K562 (cell line): ENCODE results near the gene ZNF428. TPM values are rescaled to one million over a fixed set of nuclear protein-coding genes. Genes with fewer than 3 reads are reported as not detected.

Experiments used
- ATAC-seq: fragments of 200-7000 bp; cut with Tn5 transposase; 3 replicates; pipeline ENCODE4 v1.9.1; 2020; ENCODE audit warnings: moderate library complexity
- Bru-seq: library from RNA; stranded (reverse); fragments of 400-500 nt; gene quantifications from one replicate; lab custom pipeline; 2021; lab: Mats Ljungman, UMichigan
- BruChase-seq, 2 experiments: library from RNA; stranded (reverse); fragments of 400-500 nt; gene quantifications; one replicate each; lab custom pipeline; 2021; lab: Mats Ljungman, UMichigan
- BruUV-seq: library from RNA; stranded (reverse); fragments of 400-500 nt; replicated peaks from 2 replicates; lab custom pipeline; 2021; lab: Mats Ljungman, UMichigan
- CTCF ChIA-PET: fragments of 300-600 bp; formaldehyde crosslinking; extraction: SDS; loops from one replicate; lab custom pipeline; 2021; ENCODE audit warnings: low intra/inter-chr PET ratio; lab: Yijun Ruan, JAX
- POLR2A ChIA-PET: fragments of 300-600, 350-650 bp; sonication (Branson Sonifier 250); formaldehyde crosslinking; extraction: SDS; loops from one replicate; lab custom pipeline; 2021; ENCODE audit warnings: antibody characterized with exemption, inconsistent platforms; lab: Yijun Ruan, JAX
- DNase-seq, 4 experiments: peaks; one replicate each; pipeline versions ENCODE4 v3.0.0 to v3.0.0-alpha.2; 2011 to 2018; ENCODE audit warnings: low spot score in 3 of 4, mixed read lengths in 3 of 4; ENCODE audit errors: extremely low read depth in 1 of 4
- FAIRE-seq: peaks from 2 replicates; lab custom pipeline; 2011; peaks lifted over from hg19 to GRCh38; lab: Jason Lieb, UNC
- H2AFZ ChIP-seq: 2 replicates; pipeline ENCODE4 v1.6.0; 2011; ENCODE audit warnings: low read depth, low read length, control low read depth, inconsistent platforms
- H3K27ac ChIP-seq: fragments of 200-600 bp; 3 replicates; pipeline ENCODE4 v1.8.0; 2011; ENCODE audit warnings: low read depth, mild to moderate bottlenecking, control low read depth, inconsistent platforms, low read length, moderate library complexity, mixed read lengths; ENCODE audit errors: extremely low read depth
- H3K27me3 ChIP-seq, 2 experiments: fragments of 300-600 bp in 1 of 2; 2 replicates in 1 of 2; 3 replicates in 1 of 2; pipeline versions ENCODE4 v1.6.0 to v1.8.0; 2011; ENCODE audit warnings: inconsistent platforms in 2 of 2, low read length in 2 of 2, mild to moderate bottlenecking in 1 of 2, mixed read lengths in 1 of 2, moderate library complexity in 1 of 2; ENCODE audit not compliant: control insufficient read depth in 2 of 2, insufficient read depth in 2 of 2
- H3K36me3 ChIP-seq: fragments of 300-600 bp; 3 replicates; pipeline ENCODE4 v1.8.0; 2011; ENCODE audit warnings: mild to moderate bottlenecking, low read length, inconsistent platforms; ENCODE audit not compliant: control insufficient read depth, insufficient read depth
- H3K4me1 ChIP-seq, 2 experiments: fragments of 200-600 bp in 1 of 2; replicated peaks in 1 of 2; 2 replicates in 1 of 2; 3 replicates in 1 of 2; pipeline versions ENCODE4 v1.5.1 to v1.8.0; 2011; ENCODE audit warnings: inconsistent platforms in 2 of 2, low read length in 2 of 2, mild to moderate bottlenecking in 1 of 2, mixed read lengths in 1 of 2, moderate library complexity in 1 of 2; ENCODE audit not compliant: control insufficient read depth in 2 of 2, insufficient read depth in 2 of 2
- H3K4me2 ChIP-seq: 2 replicates; pipeline ENCODE4 v1.6.1; 2011; ENCODE audit warnings: low read length, control low read depth, inconsistent platforms, mixed read lengths; ENCODE audit not compliant: insufficient read depth
- H3K4me3 ChIP-seq: fragments of 200-600 bp; sonication (generic), shearing (Covaris generic); 2 replicates; pipeline ENCODE4 v1.5.1; 2016; ENCODE audit warnings: control low read depth, inconsistent platforms
- H3K79me2 ChIP-seq: fragments of 200-600 bp; 3 replicates; pipeline ENCODE4 v1.8.0; 2011; ENCODE audit warnings: low read length, inconsistent platforms; ENCODE audit not compliant: control insufficient read depth, insufficient read depth
- H3K9ac ChIP-seq, 2 experiments: 2 replicates each; pipeline versions ENCODE4 v1.6.0 to v1.6.1; 2011; ENCODE audit warnings: low read depth in 2 of 2, low read length in 2 of 2, control low read depth in 1 of 2, inconsistent platforms in 1 of 2, mild to moderate bottlenecking in 1 of 2, mixed read lengths in 1 of 2; ENCODE audit not compliant: insufficient read depth in 1 of 2
- H3K9me1 ChIP-seq: one replicate; pipeline ENCODE4 v1.6.0; 2011; ENCODE audit warnings: inconsistent platforms, mild to moderate bottlenecking, low read length, moderate library complexity; ENCODE audit not compliant: control insufficient read depth, insufficient read depth
- H3K9me3 ChIP-seq: replicated peaks from 2 replicates; pipeline ENCODE4 v1.5.1; 2011; ENCODE audit warnings: low read depth, low read length, inconsistent platforms; ENCODE audit not compliant: control insufficient read depth, insufficient read depth
- H4K20me1 ChIP-seq: replicated peaks from 2 replicates; pipeline ENCODE4 v1.6.1; 2011; ENCODE audit warnings: low read length, inconsistent platforms, mixed read lengths; ENCODE audit not compliant: control insufficient read depth, insufficient read depth
- HDAC8 ChIP-seq: fragments of 450-650 bp; IDR thresholded peaks from 2 replicates; pipeline ENCODE4 v1.6.1; 2016; ENCODE audit warnings: mild to moderate bottlenecking, missing genetic modification characterization, moderate library complexity, missing compliant biosample characterization
- ZNF133 ChIP-seq: fragments of 250-450 bp; sonication (Bioruptor Pico); IDR thresholded peaks from 2 replicates; pipeline ENCODE4 v1.4.0; 2020; ENCODE audit warnings: mild to moderate bottlenecking
- ZNF561 ChIP-seq: fragments of 450-650 bp; formaldehyde crosslinking; conservative IDR thresholded peaks from 2 replicates; pipeline ENCODE4 v1.4.0; 2020; ENCODE audit warnings: mild to moderate bottlenecking, moderate library complexity
- ZNF780A ChIP-seq: fragments of 250-450 bp; sonication (Bioruptor Pico); IDR thresholded peaks from 2 replicates; pipeline ENCODE4 v1.5.0; 2021; ENCODE audit warnings: mild to moderate bottlenecking
- WGBS: fragments of 100-300 bp; shearing (Covaris generic); methylation state at CpG from one replicate; pipeline ENCODE4 v1.1.6; 2016; ENCODE audit warnings: low coverage, mixed read lengths; ENCODE audit not compliant: insufficient coverage; ENCODE audit errors: missing lambda C conversion rate; 5-methylcytosine and 5-hydroxymethylcytosine counted together
- in situ Hi-C: fragments of 300-500 bp; cut with MboI; formaldehyde crosslinking; loops from 4 replicates; pipeline ENCODE4 v1.15.0; 2018; ENCODE audit warnings: inconsistent platforms, mixed read lengths
- intact Hi-C: fragments of 100-400 bp; cut with micrococcal nuclease; formaldehyde crosslinking; loops from 2 replicates; pipeline ENCODE4 v1.14.2; 2022
- long read RNA-seq, 3 experiments: library from polyadenylated mRNA in 2 of 3; library from RNA in 1 of 3; unstranded in 2 of 3; stranded (forward) in 1 of 3; transcript quantifications; one replicate each; pipeline ENCODE4 v2.0.0, GENCODE V29; 2019 to 2022
- polyA minus RNA-seq, 3 experiments: library from RNA; depleted of rRNA, polyadenylated mRNA; stranded (reverse); fragments of >200 nt; gene quantifications; 2 replicates each; pipeline ENCODE4 v1.2.3, GENCODE V29; 2011
- polyA plus RNA-seq, 8 experiments: library from polyadenylated mRNA; depleted of rRNA in 4 of 8; stranded (reverse) in 5 of 8; unstranded in 3 of 8; fragments of >200 nt; fragmentation: Nextera tagmentation in 2 of 8; fragmentation: Illumina TruSeq in 1 of 8; extraction: Ambion mirVana in 2 of 8; extraction: Trizol in 1 of 8; gene quantifications; 2 replicates each; pipeline versions ENCODE4 v1.2.1 to v1.2.3, GENCODE V29; 2011 to 2014; ENCODE audit warnings: inconsistent platforms in 1 of 8, missing spikeins in 1 of 8
- total RNA-seq, 7 experiments: library from RNA; depleted of rRNA in 6 of 7; stranded (reverse); fragments of >200 nt in 6 of 7; fragmentation: Illumina TruSeq in 2 of 7; extraction: Trizol in 2 of 7; gene quantifications; 2 replicates each; pipeline versions ENCODE4 v1.2.1 to v1.2.3, GENCODE V29; 2011 to 2021; ENCODE audit warnings: low replicate concordance in 1 of 7
- TF ChIP-seq, protein P1 (sequence below): fragments of 200-800 bp; sonication (Bioruptor generic); IDR thresholded peaks from 2 replicates; pipeline ENCODE4 v1.6.1; 2016; ENCODE audit warnings: missing genetic modification characterization, missing compliant biosample characterization
- TF ChIP-seq, protein P2 (sequence below): sonication (generic); formaldehyde crosslinking; IDR thresholded peaks from 2 replicates; pipeline ENCODE4 v1.9.0; 2022; ENCODE audit warnings: mild to moderate bottlenecking, missing genetic modification reagents

Gene ZNF428, protein sequence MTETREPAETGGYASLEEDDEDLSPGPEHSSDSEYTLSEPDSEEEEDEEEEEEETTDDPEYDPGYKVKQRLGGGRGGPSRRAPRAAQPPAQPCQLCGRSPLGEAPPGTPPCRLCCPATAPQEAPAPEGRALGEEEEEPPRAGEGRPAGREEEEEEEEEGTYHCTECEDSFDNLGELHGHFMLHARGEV
- 6.3 and 13.9 TPM in 2 replicates for total RNA-seq (2011; cell fraction: chromatin; rRNA removed; ENCODE audit: low replicate concordance)
- 8.6 and 12.7 TPM in 2 replicates for total RNA-seq (2011; cell fraction: nucleolus; rRNA removed)
- total RNA-seq (2011; cell fraction: nucleoplasm; rRNA removed): 10.1 and 10.3 TPM in 2 replicates
- 85.7 and 86.9 TPM in 2 replicates for total RNA-seq (2014; rRNA removed)
- total RNA-seq (2014; rRNA removed; fragmentation: Illumina TruSeq; extraction: Trizol): 8.4 and 8.8 TPM in 2 replicates
- total RNA-seq (2015; rRNA removed; fragmentation: Illumina TruSeq; extraction: Trizol): 27.5 and 30.4 TPM in 2 replicates
- total RNA-seq (2021): 42.2 and 49.2 TPM in 2 replicates
- 14.9 and 15.9 TPM in 2 replicates for polyA plus RNA-seq (2011; rRNA removed)
- 17.8 and 32.7 TPM in 2 replicates for polyA plus RNA-seq (2011; cell fraction: cytosol; rRNA removed)
- polyA plus RNA-seq (2011; cell fraction: nucleus; rRNA removed): 14.2 and 15.7 TPM in 2 replicates
- polyA plus RNA-seq (2012): 41.0 and 43.7 TPM in 2 replicates
- polyA plus RNA-seq (2014; fragmentation: Illumina TruSeq; extraction: Trizol): 14.9 and 19.1 TPM in 2 replicates
- polyA plus RNA-seq (2014; fragmentation: Nextera tagmentation; extraction: Ambion mirVana): under 1 TPM; 0.15 to 0.23 TPM
- polyA plus RNA-seq (2014; rRNA removed): 68.7 and 75.7 TPM in 2 replicates
- polyA minus RNA-seq (2011; rRNA and poly(A)+ RNA removed): 2.5 and 3.4 TPM in 2 replicates
- polyA minus RNA-seq (2011; cell fraction: cytosol; rRNA and poly(A)+ RNA removed): 4.3 and 6.7 TPM in 2 replicates
- polyA minus RNA-seq (2011; cell fraction: nucleus; rRNA and poly(A)+ RNA removed): 4.3 and 6.9 TPM in 2 replicates
- Bru-seq, nascent RNA: percentile 65 among the genes with signal in this experiment
- percentile 61 among the genes with signal in this experiment for BruChase-seq, experiment 1, labeled RNA remaining after a 2-hour chase
- BruChase-seq, experiment 2, labeled RNA remaining after a 6-hour chase: percentile 64 among the genes with signal in this experiment
- long read RNA-seq, experiment 1, transcript ZNF428-201 (3 exons, 1,412 nt): major isoform, 32 of 77 reads
- long read RNA-seq, experiment 1, partial matches to known transcripts: 3 of 77 reads
- long read RNA-seq, experiment 1, other reads (novel, unspliced or antisense): 38 of 77 reads
- long read RNA-seq, experiment 2, transcript ZNF428-201 (3 exons, 1,412 nt): major isoform, 63 of 93 reads
- long read RNA-seq, experiment 2, partial matches to known transcripts: 13 of 93 reads
- long read RNA-seq, experiment 2, other reads (novel, unspliced or antisense): 14 of 93 reads
- long read RNA-seq, experiment 3, transcript ZNF428-201 (3 exons, 1,412 nt): major isoform, 25 of 30 reads
- long read RNA-seq, experiment 3, partial matches to known transcripts: 2 of 30 reads
- long read RNA-seq, experiment 3, other reads (novel, unspliced or antisense): 1 of 30 reads

GRCh38 chr19:43619262-43620060 lies at the start of gene ZNF428:
Gene ZNF428, minus strand, starts transcription at chr19:43619629. Its CDS starts 5,325 bp downstream, at chr19:43614304.
- peaks cover 47 to 66% of the 10 kb centered on the region in 2 experiments for H3K4me1 ChIP-seq
- ChIA-PET CTCF (no interaction called here), POLR2A (interaction anchor here (0.6 kb wide), 1 partner anchor 33 kb away, joined by 4 read pairs; no protein-coding TSS in a partner anchor)
- peak within 1 kb of the TSS; percentile 100 for H2AFZ ChIP-seq
- H3K9ac ChIP-seq: peak within 1 kb of the TSS; percentile 94 to 98
- H3K27me3 ChIP-seq: no peaks in the 10 kb centered on the region
- no peaks in the 10 kb centered on the region for H4K20me1 ChIP-seq
- DNase-seq: peak; percentile 92 to 97 (median 92)
- H3K27ac ChIP-seq: peak within 1 kb of the TSS; percentile 99
- peak within 1 kb of the TSS; percentile 57 for H3K4me3 ChIP-seq
- peak within 1 kb of the TSS; percentile 100 for H3K4me2 ChIP-seq
- WGBS: under 1% methylated on average over 65 of the region's 81 CpGs
- peaks cover 49% of the 10 kb centered on the region for H3K79me2 ChIP-seq
- BruUV-seq: no TSS peak
- in situ Hi-C loops (no loop called here), intact Hi-C loops (loop anchor here (10.0 kb wide), 2 partner anchors 65 to 175 kb away; no protein-coding TSS in a partner anchor)
- peak; percentile 95 for FAIRE-seq
- H3K9me1 ChIP-seq: peaks cover 2% of the 10 kb centered on the region
- ATAC-seq: peak; percentile 87
- peaks cover 2% of the 10 kb centered on the region; the same call in 2 of the 3 replicates for H3K36me3 ChIP-seq
- H3K9me3 ChIP-seq: no peaks in the 10 kb centered on the region
- TF ChIP-seq ZNF133 (CRISPR knock-in tag) (0 out of 2 replicates have a peak, but pooled peaks have one; percentile 14), HDAC8 (tag) (0 out of 2 replicates have a peak, but pooled peaks have one; percentile 39), ZNF561 (CRISPR knock-in tag) (no peak), ZNF780A (no peak)
- TF ChIP-seq, protein P1, sequence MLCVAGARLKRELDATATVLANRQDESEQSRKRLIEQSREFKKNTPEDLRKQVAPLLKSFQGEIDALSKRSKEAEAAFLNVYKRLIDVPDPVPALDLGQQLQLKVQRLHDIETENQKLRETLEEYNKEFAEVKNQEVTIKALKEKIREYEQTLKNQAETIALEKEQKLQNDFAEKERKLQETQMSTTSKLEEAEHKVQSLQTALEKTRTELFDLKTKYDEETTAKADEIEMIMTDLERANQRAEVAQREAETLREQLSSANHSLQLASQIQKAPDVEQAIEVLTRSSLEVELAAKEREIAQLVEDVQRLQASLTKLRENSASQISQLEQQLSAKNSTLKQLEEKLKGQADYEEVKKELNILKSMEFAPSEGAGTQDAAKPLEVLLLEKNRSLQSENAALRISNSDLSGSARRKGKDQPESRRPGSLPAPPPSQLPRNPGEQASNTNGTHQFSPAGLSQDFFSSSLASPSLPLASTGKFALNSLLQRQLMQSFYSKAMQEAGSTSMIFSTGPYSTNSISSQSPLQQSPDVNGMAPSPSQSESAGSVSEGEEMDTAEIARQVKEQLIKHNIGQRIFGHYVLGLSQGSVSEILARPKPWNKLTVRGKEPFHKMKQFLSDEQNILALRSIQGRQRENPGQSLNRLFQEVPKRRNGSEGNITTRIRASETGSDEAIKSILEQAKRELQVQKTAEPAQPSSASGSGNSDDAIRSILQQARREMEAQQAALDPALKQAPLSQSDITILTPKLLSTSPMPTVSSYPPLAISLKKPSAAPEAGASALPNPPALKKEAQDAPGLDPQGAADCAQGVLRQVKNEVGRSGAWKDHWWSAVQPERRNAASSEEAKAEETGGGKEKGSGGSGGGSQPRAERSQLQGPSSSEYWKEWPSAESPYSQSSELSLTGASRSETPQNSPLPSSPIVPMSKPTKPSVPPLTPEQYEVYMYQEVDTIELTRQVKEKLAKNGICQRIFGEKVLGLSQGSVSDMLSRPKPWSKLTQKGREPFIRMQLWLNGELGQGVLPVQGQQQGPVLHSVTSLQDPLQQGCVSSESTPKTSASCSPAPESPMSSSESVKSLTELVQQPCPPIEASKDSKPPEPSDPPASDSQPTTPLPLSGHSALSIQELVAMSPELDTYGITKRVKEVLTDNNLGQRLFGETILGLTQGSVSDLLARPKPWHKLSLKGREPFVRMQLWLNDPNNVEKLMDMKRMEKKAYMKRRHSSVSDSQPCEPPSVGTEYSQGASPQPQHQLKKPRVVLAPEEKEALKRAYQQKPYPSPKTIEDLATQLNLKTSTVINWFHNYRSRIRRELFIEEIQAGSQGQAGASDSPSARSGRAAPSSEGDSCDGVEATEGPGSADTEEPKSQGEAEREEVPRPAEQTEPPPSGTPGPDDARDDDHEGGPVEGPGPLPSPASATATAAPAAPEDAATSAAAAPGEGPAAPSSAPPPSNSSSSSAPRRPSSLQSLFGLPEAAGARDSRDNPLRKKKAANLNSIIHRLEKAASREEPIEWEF (CRISPR knock-in tag): no peak
- TF ChIP-seq, protein P2, sequence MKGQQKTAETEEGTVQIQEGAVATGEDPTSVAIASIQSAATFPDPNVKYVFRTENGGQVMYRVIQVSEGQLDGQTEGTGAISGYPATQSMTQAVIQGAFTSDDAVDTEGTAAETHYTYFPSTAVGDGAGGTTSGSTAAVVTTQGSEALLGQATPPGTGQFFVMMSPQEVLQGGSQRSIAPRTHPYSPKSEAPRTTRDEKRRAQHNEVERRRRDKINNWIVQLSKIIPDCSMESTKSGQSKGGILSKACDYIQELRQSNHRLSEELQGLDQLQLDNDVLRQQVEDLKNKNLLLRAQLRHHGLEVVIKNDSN (CRISPR knock-in tag): no peak
